Activated CD8-positive, alpha-beta T cell treated with anti-CD3 and anti-CD28 coated beads, Interleukin-2, amount 10 ng/mL, durations not matched to agents 7 days and 5 days (primary cell): ENCODE results near the gene GCNT4. TPM values are rescaled to one million over a fixed set of nuclear protein-coding genes. Genes with fewer than 3 reads are reported as not detected.

Experiments used
- ATAC-seq: fragments of 150-1000 bp; cut with Tn5 transposase; one replicate; pipeline ENCODE4 v1.10.0; 2021; ENCODE audit warnings: moderate library complexity
- CTCF ChIA-PET: fragments of 350-600 bp; sonication (Branson Sonifier 250); formaldehyde crosslinking; loops from one replicate; lab custom pipeline; 2021; ENCODE audit warnings: antibody characterized with exemption; lab: Charles Lee
- POLR2A ChIA-PET: fragments of 350-600 bp; sonication (Branson Sonifier 250); formaldehyde crosslinking; loops from one replicate; lab custom pipeline; 2021; ENCODE audit warnings: antibody characterized with exemption; lab: Charles Lee
- DNase-seq: peaks from one replicate; pipeline ENCODE4 v3.0.0-alpha.2; 2020
- H3K27ac Mint-ChIP-seq: one replicate; pipeline ENCODE4 v1.8.0; 2021; ENCODE audit warnings: mild to moderate bottlenecking, mixed read lengths
- H3K27me3 Mint-ChIP-seq: one replicate; pipeline ENCODE4 v1.8.0; 2021; ENCODE audit warnings: low read depth, mixed read lengths
- H3K36me3 Mint-ChIP-seq: one replicate; pipeline ENCODE4 v1.8.0; 2021; ENCODE audit warnings: low read depth, mixed read lengths
- H3K4me1 Mint-ChIP-seq: one replicate; pipeline ENCODE4 v1.8.0; 2021; ENCODE audit warnings: low read depth, mixed read lengths
- H3K4me3 Mint-ChIP-seq: one replicate; pipeline ENCODE4 v1.8.0; 2021; ENCODE audit warnings: mild to moderate bottlenecking, mixed read lengths
- H3K9me3 Mint-ChIP-seq: one replicate; pipeline ENCODE4 v1.8.0; 2022; ENCODE audit warnings: mixed read lengths; ENCODE audit not compliant: insufficient read depth
- total RNA-seq, 2 experiments: library from RNA; stranded (reverse); gene quantifications; one replicate each; pipeline ENCODE4 v1.2.3, GENCODE V29; 2021

Gene GCNT4
- total RNA-seq, 2 experiments from 2014 or later = 1.9 to 2.1 TPM

GRCh38 chr5:75050415-75050814, 1.9 kb downstream of the GCNT4 start:
- Mint-ChIP-seq H3K36me3 (peaks cover 15% of the 10 kb centered on the region), H3K9me3 (peaks cover 2% of the 10 kb centered on the region), H3K4me1 (peaks cover 80% of the 10 kb centered on the region), H3K27ac (peak overlapping the region; percentile 70), H3K27me3 (no peaks in the 10 kb centered on the region), H3K4me3 (peak overlapping the region; percentile 89)
- no peak for ATAC-seq
- CTCF ChIA-PET = interaction anchor here (0.5 to 8.4 kb wide), 41 partner anchors 9 to 619 kb away, joined by 3 to 74 read pairs (median 4); partner anchors contain the start of genes ANKRD31 and HMGCR
- POLR2A ChIA-PET = interaction anchor here (0.6 to 1.4 kb wide), 5 partner anchors 9 to 1570 kb away, joined by 3 to 5 read pairs (median 3); partner anchors contain the start of genes ANKRD31 and HMGCR
- DNase-seq = no peak

- DNase-seq (peak; percentile 78), ATAC-seq (no peak)
- H3K9me3 Mint-ChIP-seq = peaks cover 5% of the 10 kb centered on the region
- ChIA-PET POLR2A (interaction anchor here (0.7 to 1.4 kb wide), 4 partner anchors 9 to 287 kb away, joined by 3 to 5 read pairs (median 5); partner anchors contain the start of genes ANKRD31 and HMGCR), CTCF (interaction anchor here (0.5 to 8.4 kb wide), 45 partner anchors 8 to 631 kb away, joined by 3 to 74 read pairs (median 4); partner anchors contain the start of genes ANKRD31 and HMGCR)
- H3K4me3 Mint-ChIP-seq = peak overlapping the region; percentile 89
- H3K27me3 Mint-ChIP-seq = no peaks in the 10 kb centered on the region
- peaks cover 19% of the 10 kb centered on the region for H3K36me3 Mint-ChIP-seq
- H3K4me1 Mint-ChIP-seq = peaks cover 80% of the 10 kb centered on the region
- peak overlapping the region; percentile 70 for H3K27ac Mint-ChIP-seq
Measured at GRCh38 chr5:75049456-75050351, 2.7 kb downstream of the GCNT4 start.

- Mint-ChIP-seq H3K27me3 (no peaks in the 10 kb centered on the region), H3K27ac (no peak overlapping the region), H3K9me3 (peaks cover 5% of the 10 kb centered on the region), H3K4me1 (peaks cover 77% of the 10 kb centered on the region), H3K36me3 (peaks cover 29% of the 10 kb centered on the region), H3K4me3 (peak overlapping the region; percentile 51)
- ATAC-seq (no peak), DNase-seq (no peak)
- POLR2A ChIA-PET = interaction anchor here (1.2 to 1.3 kb wide), 2 partner anchors 9 to 13 kb away, joined by 4 to 5 read pairs; no protein-coding TSS in a partner anchor
- CTCF ChIA-PET = interaction anchor here (0.8 to 8.4 kb wide), 17 partner anchors 11 to 284 kb away, joined by 3 to 74 read pairs (median 4); partner anchors contain the start of gene ANKRD31
Measured at GRCh38 chr5:75048457-75048953, 3.9 kb downstream of the GCNT4 start.

- Mint-ChIP-seq H3K27ac (no peak overlapping the region), H3K36me3 (peaks cover 36% of the 10 kb centered on the region), H3K4me3 (no peak overlapping the region), H3K27me3 (no peaks in the 10 kb centered on the region), H3K4me1 (peaks cover 77% of the 10 kb centered on the region), H3K9me3 (peaks cover 5% of the 10 kb centered on the region)
- DNase-seq (no peak), ATAC-seq (no peak)
- POLR2A ChIA-PET = no interaction called here
- CTCF ChIA-PET = interaction anchor here (1.1 to 8.4 kb wide), 3 partner anchors 44 to 190 kb away, joined by 3 to 74 read pairs (median 38); partner anchors contain the start of gene ANKRD31
Measured at GRCh38 chr5:75047356-75047755, 5.0 kb downstream of the GCNT4 start.

- Mint-ChIP-seq H3K4me3 (no peak overlapping the region), H3K36me3 (peaks cover 39% of the 10 kb centered on the region), H3K27ac (no peak overlapping the region), H3K27me3 (no peaks in the 10 kb centered on the region), H3K4me1 (peaks cover 71% of the 10 kb centered on the region), H3K9me3 (peaks cover 5% of the 10 kb centered on the region)
- DNase-seq (no peak), ATAC-seq (no peak)
- ChIA-PET POLR2A (interaction anchor here (0.8 to 0.9 kb wide), 2 partner anchors 11 to 190 kb away, joined by 3 read pairs; partner anchors contain the start of gene ANKRD31), CTCF (interaction anchor here (0.8 to 6.7 kb wide), 4 partner anchors 11 to 191 kb away, joined by 3 to 38 read pairs (median 4); partner anchors contain the start of gene ANKRD31)
Measured at GRCh38 chr5:75046366-75047142, 5.8 kb downstream of the GCNT4 start.

GRCh38 chr5:75045071-75045470, 7.3 kb downstream of the GCNT4 start:
- DNase-seq (no peak), ATAC-seq (peak; percentile 34)
- peaks cover 48% of the 10 kb centered on the region for H3K36me3 Mint-ChIP-seq
- peak overlapping the region; percentile 0 for H3K27ac Mint-ChIP-seq
- no peaks in the 10 kb centered on the region for H3K27me3 Mint-ChIP-seq
- H3K9me3 Mint-ChIP-seq = peaks cover 5% of the 10 kb centered on the region
- peaks cover 61% of the 10 kb centered on the region for H3K4me1 Mint-ChIP-seq
- ChIA-PET CTCF (interaction anchor here (0.9 to 1.8 kb wide), 4 partner anchors 8 to 191 kb away, joined by 4 to 5 read pairs (median 4); no protein-coding TSS in a partner anchor), POLR2A (no interaction called here)
- H3K4me3 Mint-ChIP-seq = no peak overlapping the region

- Mint-ChIP-seq H3K9me3 (peaks cover 5% of the 10 kb centered on the region), H3K27ac (no peak overlapping the region), H3K36me3 (peaks cover 52% of the 10 kb centered on the region), H3K27me3 (no peaks in the 10 kb centered on the region), H3K4me1 (peaks cover 54% of the 10 kb centered on the region), H3K4me3 (no peak overlapping the region)
- ChIA-PET POLR2A (no interaction called here), CTCF (interaction anchor here (1.1 to 1.8 kb wide), 2 partner anchors 109 to 293 kb away, joined by 3 to 4 read pairs; partner anchors contain the start of gene HMGCR)
- no peak for DNase-seq
- no peak for ATAC-seq
Measured at GRCh38 chr5:75044406-75044805, 8.0 kb downstream of the GCNT4 start.

GRCh38 chr5:75043633-75044264, 8.6 kb downstream of the GCNT4 start:
- Mint-ChIP-seq H3K36me3 (peaks cover 52% of the 10 kb centered on the region), H3K4me1 (peaks cover 48% of the 10 kb centered on the region), H3K9me3 (peaks cover 5% of the 10 kb centered on the region), H3K27ac (no peak overlapping the region), H3K4me3 (no peak overlapping the region), H3K27me3 (no peaks in the 10 kb centered on the region)
- ChIA-PET CTCF (interaction anchor here (1.1 to 1.8 kb wide), 2 partner anchors 109 to 293 kb away, joined by 3 to 4 read pairs; partner anchors contain the start of gene HMGCR), POLR2A (no interaction called here)
- DNase-seq (no peak), ATAC-seq (no peak)

- ChIA-PET CTCF (interaction anchor here (1.5 to 2.2 kb wide), 4 partner anchors 8 to 195 kb away, joined by 3 to 14 read pairs (median 6); partner anchors contain the start of gene GCNT4), POLR2A (no interaction called here)
- Mint-ChIP-seq H3K27ac (no peak overlapping the region), H3K36me3 (peaks cover 52% of the 10 kb centered on the region), H3K4me3 (no peak overlapping the region), H3K27me3 (no peaks in the 10 kb centered on the region), H3K9me3 (peaks cover 5% of the 10 kb centered on the region), H3K4me1 (peaks cover 35% of the 10 kb centered on the region)
- DNase-seq = no peak
- no peak for ATAC-seq
Measured at GRCh38 chr5:75042522-75042921, 9.8 kb downstream of the GCNT4 start.

- H3K36me3 Mint-ChIP-seq = peaks cover 45% of the 10 kb centered on the region
- no peak overlapping the region for H3K27ac Mint-ChIP-seq
- DNase-seq (no peak), ATAC-seq (no peak)
- H3K27me3 Mint-ChIP-seq = no peaks in the 10 kb centered on the region
- POLR2A ChIA-PET = interaction anchor here (1.2 kb wide), 1 partner anchor 196 kb away, joined by 3 read pairs; the partner anchor contains the start of gene ANKRD31
- H3K4me1 Mint-ChIP-seq = peaks cover 28% of the 10 kb centered on the region
- CTCF ChIA-PET = interaction anchor here (1.8 to 2.2 kb wide), 2 partner anchors 10 to 106 kb away, joined by 8 to 14 read pairs; partner anchors contain the start of gene GCNT4
- no peak overlapping the region for H3K4me3 Mint-ChIP-seq
- peaks cover 5% of the 10 kb centered on the region for H3K9me3 Mint-ChIP-seq
Measured at GRCh38 chr5:75040973-75041372, 11.4 kb downstream of the GCNT4 start.
